Stimulated activated CD4-positive, alpha-beta T cell treated with anti-CD3 and anti-CD28 coated beads, Interleukin-15, amount 100 ng/mL, for 1 hour (primary cell): ENCODE data around the gene CYB5R2.
"Not testable (repeated sequence)": the region's sequence is repeated elsewhere in the genome, so short reads cannot be mapped to it uniquely, and the experiment has no call there.

Experiments used
- DNase-seq, 2 donors: peaks; one replicate each; pipeline ENCODE4 v3.0.0-alpha.2; 2020; ENCODE audit warnings: low read depth in 1 of 2, low spot score in 1 of 2

The CYB5R2 gene

GRCh38 chr11:7670641-7671040 is 2.7 kb downstream of the CYB5R2 start:
- no peak for DNase-seq

DNA sequence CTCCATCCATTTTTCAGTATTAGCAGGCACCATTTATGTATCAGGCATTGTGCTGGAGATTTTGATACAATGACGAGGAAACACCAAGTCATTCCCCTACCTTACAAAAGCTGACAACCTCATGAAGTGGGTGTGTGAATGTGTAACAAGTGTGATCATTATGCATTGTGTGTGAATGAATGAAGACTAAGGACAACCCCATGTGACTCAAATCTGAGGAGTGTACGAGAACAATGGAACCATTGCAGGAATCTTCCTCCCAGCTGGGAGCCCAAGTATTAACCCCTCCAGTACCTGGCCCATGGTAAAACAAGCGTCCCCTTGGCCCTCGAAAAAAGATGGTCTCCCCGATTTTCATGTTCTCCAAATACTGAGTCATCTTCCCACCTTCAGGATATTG is 4.4 kb downstream of the CYB5R2 start:
- DNase-seq: no peak

- no peak for DNase-seq
These were observed 4.8 kb downstream of the CYB5R2 start for GRCh38 chr11:7668464-7668863.

- no peak for DNase-seq
These were observed 5.8 kb downstream of the CYB5R2 start for GRCh38 chr11:7667460-7667859.

GRCh38 chr11:7666292-7666866 is 6.9 kb downstream of the CYB5R2 start:
- no peak for DNase-seq

DNA sequence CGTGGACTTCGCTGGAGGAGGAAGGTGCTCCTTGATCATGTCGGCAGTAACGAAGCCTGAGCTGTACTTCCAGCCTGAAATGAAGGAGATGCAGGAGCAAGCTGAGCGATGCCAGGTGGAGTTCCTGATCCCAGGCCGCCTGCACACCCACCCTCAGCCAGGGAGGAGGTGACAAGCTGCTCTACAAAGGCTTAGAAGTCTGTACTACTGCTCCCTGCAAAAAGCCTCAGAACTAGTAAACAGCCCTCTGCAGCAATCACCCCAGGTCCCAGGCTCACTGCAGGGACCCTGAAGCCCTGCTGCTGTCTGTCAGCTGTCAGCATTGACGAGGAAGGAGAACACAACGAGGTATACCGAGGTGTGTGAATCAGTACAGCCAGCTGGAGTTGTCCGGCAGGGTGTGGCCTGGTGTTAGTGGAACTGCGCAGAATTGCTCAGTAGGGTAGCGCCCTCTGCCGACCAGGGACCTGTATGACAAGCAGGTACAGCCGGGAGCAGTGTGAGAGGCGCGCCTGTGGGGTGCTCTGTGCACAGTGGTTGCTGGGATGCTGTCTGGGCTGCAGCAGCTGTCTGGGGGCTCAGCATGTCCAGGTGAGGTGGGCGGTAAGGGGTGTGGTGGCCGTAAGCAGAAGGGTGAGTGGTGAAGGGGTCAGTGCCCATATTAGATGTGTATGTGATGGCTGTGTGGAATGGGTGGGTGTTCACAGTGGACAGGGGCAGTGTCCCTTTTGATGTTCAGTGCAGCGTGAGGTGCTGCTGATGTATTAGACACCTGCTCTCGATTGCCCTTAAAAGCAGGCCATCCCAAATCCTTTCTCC is 7.6 kb downstream of the CYB5R2 start:
- peak; percentile 38 to 59 for DNase-seq

DNA sequence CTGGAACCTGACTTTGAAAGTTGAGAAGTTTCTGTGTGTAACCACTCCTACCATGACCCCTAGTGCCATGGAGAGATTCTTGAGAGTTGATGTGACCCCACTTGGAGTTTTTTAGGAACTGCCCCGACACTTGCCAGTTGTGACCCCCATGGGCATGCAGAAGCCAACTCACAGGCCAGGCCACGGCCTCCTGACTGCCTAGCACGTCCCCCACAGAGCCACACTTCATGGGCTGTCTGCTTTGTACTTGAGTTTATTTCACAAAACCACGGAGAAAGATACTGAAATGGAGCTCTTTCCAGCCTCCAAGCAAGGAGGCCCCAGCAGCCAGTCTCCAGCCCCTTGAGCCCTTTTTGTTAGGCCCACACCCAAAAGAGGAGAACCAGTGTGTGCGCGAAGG is 8.4 kb downstream of the CYB5R2 start:
- DNase-seq: no peak

DNA sequence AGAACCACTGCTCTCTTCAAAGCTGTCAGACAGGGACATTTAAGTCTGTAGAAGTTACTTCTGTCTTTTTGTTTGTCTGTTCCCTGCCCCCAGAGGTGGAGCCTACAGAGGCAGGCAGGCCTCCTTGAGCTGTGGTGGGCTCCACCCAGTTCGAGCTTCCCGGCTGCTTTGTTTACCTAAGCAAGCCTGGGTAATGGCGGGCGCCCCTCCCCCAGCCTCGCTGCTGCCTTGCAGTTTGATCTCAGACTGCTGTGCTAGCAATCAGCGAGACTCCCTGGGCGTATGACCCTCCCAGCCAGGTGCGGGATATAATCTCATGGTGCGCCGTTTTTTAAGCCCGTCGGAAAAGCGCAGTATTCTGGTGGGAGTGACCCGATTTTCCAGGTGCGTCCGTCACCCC is 9.8 kb downstream of the CYB5R2 start:
- DNase-seq: not testable (repeated sequence)

DNA sequence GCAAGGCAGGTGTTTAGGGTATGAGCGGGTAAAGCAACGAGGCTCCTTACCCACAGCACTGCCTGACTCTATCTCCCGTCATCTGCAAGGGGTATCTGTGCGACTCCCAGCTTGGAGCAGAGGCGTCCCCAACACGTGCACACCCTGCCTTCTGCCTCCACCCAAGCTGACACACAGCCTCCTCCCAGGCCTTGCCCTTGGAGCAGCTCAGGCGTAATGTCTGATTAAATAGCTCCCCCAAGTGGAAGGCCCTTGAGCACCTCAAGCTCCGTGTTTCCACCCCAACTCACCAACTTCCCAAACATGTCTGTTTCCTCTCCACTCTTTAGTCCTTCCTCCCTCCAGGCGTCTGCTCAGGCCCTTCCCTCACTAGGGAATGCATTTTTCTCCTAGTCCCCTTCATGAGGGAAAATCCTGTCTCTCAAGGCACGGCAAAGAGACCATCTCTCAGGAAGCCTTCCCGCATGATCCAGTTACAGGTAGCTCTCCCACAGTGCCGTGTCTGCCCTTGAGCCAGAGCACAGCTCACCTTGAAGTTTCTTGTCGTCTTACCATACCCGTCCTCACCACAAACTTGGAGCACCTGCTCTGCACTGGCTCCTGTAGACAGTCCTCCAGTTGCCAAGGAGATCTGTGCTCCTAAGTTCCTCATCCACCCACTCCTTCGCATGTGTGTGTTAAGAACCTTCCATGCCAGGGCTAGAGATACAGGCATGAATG is 15.8 kb downstream of the CYB5R2 start:
- no peak for DNase-seq

GRCh38 chr11:7656704-7657103 is 16.6 kb downstream of the CYB5R2 start:
- DNase-seq: no peak

GRCh38 chr11:7655253-7656217 is 17.8 kb downstream of the CYB5R2 start:
- DNase-seq: no peak

GRCh38 chr11:7654195-7654705 is 19.1 kb downstream of the CYB5R2 start:
- DNase-seq: no peak

- DNase-seq: no peak
These were observed 21.6 kb downstream of the CYB5R2 start for GRCh38 chr11:7651700-7652099.

GRCh38 chr11:7651140-7651551 is 22.2 kb downstream of the CYB5R2 start:
- DNase-seq: no peak

- no peak for DNase-seq
These were observed 25.0 kb downstream of the CYB5R2 start for GRCh38 chr11:7648264-7648663.

GRCh38 chr11:7646866-7647265 is 26.4 kb downstream of the CYB5R2 start:
- no peak for DNase-seq

- DNase-seq: no peak
These were observed 28.1 kb downstream of the CYB5R2 start for GRCh38 chr11:7645206-7645605.

- no peak for DNase-seq
These were observed 30.0 kb downstream of the CYB5R2 start for GRCh38 chr11:7643314-7643713.

DNA sequence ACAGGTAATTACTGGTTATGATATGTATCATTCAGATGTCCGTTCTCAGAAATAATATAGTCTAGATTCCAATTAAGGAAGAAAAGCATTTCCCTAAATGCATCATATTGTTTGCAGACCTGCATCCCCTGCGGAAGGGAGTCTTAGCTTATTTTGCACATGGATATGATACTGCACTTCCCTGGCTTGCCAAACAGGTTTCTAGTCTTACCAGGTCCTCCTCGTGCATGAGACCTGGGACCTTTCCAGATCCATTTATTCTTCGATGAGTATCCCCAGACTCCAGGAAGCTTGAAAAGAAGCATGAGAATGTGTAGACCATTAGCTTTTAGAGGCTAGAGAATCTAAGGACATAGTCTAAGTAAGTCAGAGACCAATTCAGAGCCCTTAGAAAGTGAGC is 30.6 kb downstream of the CYB5R2 start:
- no peak for DNase-seq

DNA sequence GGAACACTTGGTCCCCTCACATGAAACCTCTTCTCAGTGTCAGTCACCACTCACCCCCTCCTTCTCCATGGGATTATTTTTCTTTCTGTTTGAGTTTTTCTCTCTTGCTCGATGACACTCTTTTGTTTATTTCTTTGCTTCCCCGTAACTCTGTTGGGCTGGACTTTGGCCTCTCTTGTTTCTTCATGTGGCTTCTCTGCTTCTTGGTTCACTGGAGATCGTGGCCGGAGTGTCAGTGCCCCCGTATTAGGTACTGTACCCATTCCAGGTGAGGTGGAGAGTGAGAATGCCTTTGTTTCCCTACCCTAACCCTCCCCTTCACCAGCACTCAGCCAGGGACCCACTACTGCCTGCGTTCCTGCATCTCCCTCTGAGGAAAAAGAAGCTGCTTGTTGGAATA is 32.5 kb downstream of the CYB5R2 start:
- no peak for DNase-seq

GRCh38 chr11:7639643-7640025 is 33.7 kb downstream of the CYB5R2 start:
- no peak for DNase-seq
